K562 (cell line): ENCODE measurements around the gene FIZ1. TPM values are rescaled to one million over a fixed set of nuclear protein-coding genes. Genes with fewer than 3 reads are reported as not detected.
A peak's percentile ranks its signal among the peaks of the same experiment; 100 is the strongest.

Experiments
- ATAC-seq: fragments of 200-7000 bp; cut with Tn5 transposase; 3 replicates; pipeline ENCODE4 v1.9.1; 2020; ENCODE audit warnings: moderate library complexity
- BruUV-seq: library from RNA; stranded (reverse); fragments of 400-500 nt; replicated peaks from 2 replicates; lab custom pipeline; 2021; lab: Mats Ljungman, UMichigan
- CTCF ChIA-PET: fragments of 300-600 bp; formaldehyde crosslinking; extraction: SDS; loops from one replicate; lab custom pipeline; 2021; ENCODE audit warnings: low intra/inter-chr PET ratio; lab: Yijun Ruan, JAX
- POLR2A ChIA-PET: fragments of 300-600, 350-650 bp; sonication (Branson Sonifier 250); formaldehyde crosslinking; extraction: SDS; loops from one replicate; lab custom pipeline; 2021; ENCODE audit warnings: antibody characterized with exemption, inconsistent platforms; lab: Yijun Ruan, JAX
- DNase-seq, 4 experiments: peaks; one replicate each; pipeline versions ENCODE4 v3.0.0 to v3.0.0-alpha.2; 2011 to 2018; ENCODE audit warnings: low spot score in 3 of 4, mixed read lengths in 3 of 4; ENCODE audit errors: extremely low read depth in 1 of 4
- FAIRE-seq: peaks from 2 replicates; lab custom pipeline; 2011; peaks lifted over from hg19 to GRCh38; lab: Jason Lieb, UNC
- H2AFZ ChIP-seq: 2 replicates; pipeline ENCODE4 v1.6.0; 2011; ENCODE audit warnings: low read depth, low read length, control low read depth, inconsistent platforms
- H3K27ac ChIP-seq: fragments of 200-600 bp; 3 replicates; pipeline ENCODE4 v1.8.0; 2011; ENCODE audit warnings: low read depth, mild to moderate bottlenecking, control low read depth, inconsistent platforms, low read length, moderate library complexity, mixed read lengths; ENCODE audit errors: extremely low read depth
- H3K27me3 ChIP-seq, 2 experiments: fragments of 300-600 bp in 1 of 2; 2 replicates in 1 of 2; 3 replicates in 1 of 2; pipeline versions ENCODE4 v1.6.0 to v1.8.0; 2011; ENCODE audit warnings: inconsistent platforms in 2 of 2, low read length in 2 of 2, mild to moderate bottlenecking in 1 of 2, mixed read lengths in 1 of 2, moderate library complexity in 1 of 2; ENCODE audit not compliant: control insufficient read depth in 2 of 2, insufficient read depth in 2 of 2
- H3K36me3 ChIP-seq: fragments of 300-600 bp; 3 replicates; pipeline ENCODE4 v1.8.0; 2011; ENCODE audit warnings: mild to moderate bottlenecking, low read length, inconsistent platforms; ENCODE audit not compliant: control insufficient read depth, insufficient read depth
- H3K4me1 ChIP-seq, 2 experiments: fragments of 200-600 bp in 1 of 2; replicated peaks in 1 of 2; 2 replicates in 1 of 2; 3 replicates in 1 of 2; pipeline versions ENCODE4 v1.5.1 to v1.8.0; 2011; ENCODE audit warnings: inconsistent platforms in 2 of 2, low read length in 2 of 2, mild to moderate bottlenecking in 1 of 2, mixed read lengths in 1 of 2, moderate library complexity in 1 of 2; ENCODE audit not compliant: control insufficient read depth in 2 of 2, insufficient read depth in 2 of 2
- H3K4me2 ChIP-seq: 2 replicates; pipeline ENCODE4 v1.6.1; 2011; ENCODE audit warnings: low read length, control low read depth, inconsistent platforms, mixed read lengths; ENCODE audit not compliant: insufficient read depth
- H3K4me3 ChIP-seq: fragments of 200-600 bp; sonication (generic), shearing (Covaris generic); 2 replicates; pipeline ENCODE4 v1.5.1; 2016; ENCODE audit warnings: control low read depth, inconsistent platforms
- H3K79me2 ChIP-seq: fragments of 200-600 bp; 3 replicates; pipeline ENCODE4 v1.8.0; 2011; ENCODE audit warnings: low read length, inconsistent platforms; ENCODE audit not compliant: control insufficient read depth, insufficient read depth
- H3K9ac ChIP-seq, 2 experiments: 2 replicates each; pipeline versions ENCODE4 v1.6.0 to v1.6.1; 2011; ENCODE audit warnings: low read depth in 2 of 2, low read length in 2 of 2, control low read depth in 1 of 2, inconsistent platforms in 1 of 2, mild to moderate bottlenecking in 1 of 2, mixed read lengths in 1 of 2; ENCODE audit not compliant: insufficient read depth in 1 of 2
- H3K9me1 ChIP-seq: one replicate; pipeline ENCODE4 v1.6.0; 2011; ENCODE audit warnings: inconsistent platforms, mild to moderate bottlenecking, low read length, moderate library complexity; ENCODE audit not compliant: control insufficient read depth, insufficient read depth
- H3K9me3 ChIP-seq: replicated peaks from 2 replicates; pipeline ENCODE4 v1.5.1; 2011; ENCODE audit warnings: low read depth, low read length, inconsistent platforms; ENCODE audit not compliant: control insufficient read depth, insufficient read depth
- H4K20me1 ChIP-seq: replicated peaks from 2 replicates; pipeline ENCODE4 v1.6.1; 2011; ENCODE audit warnings: low read length, inconsistent platforms, mixed read lengths; ENCODE audit not compliant: control insufficient read depth, insufficient read depth
- ETV1 ChIP-seq: fragments of 450-650 bp; conservative IDR thresholded peaks from 2 replicates; pipeline ENCODE4 v1.6.1; 2016; ENCODE audit warnings: missing genetic modification characterization, control low read depth, low read depth, missing compliant biosample characterization
- HDAC6 ChIP-seq: IDR thresholded peaks from 2 replicates; pipeline ENCODE4 v1.6.1; 2012; ENCODE audit warnings: low read depth, mild to moderate bottlenecking, control low read depth, inconsistent platforms, low read length, moderate library complexity
- KDM1A ChIP-seq, 2 experiments: fragments of 450-650 bp; IDR thresholded peaks; 2 replicates each; pipeline ENCODE4 v1.6.1; 2016; ENCODE audit warnings: mild to moderate bottlenecking in 2 of 2
- MEF2A ChIP-seq: IDR thresholded peaks from 2 replicates; pipeline ENCODE4 v1.6.1; 2011; ENCODE audit warnings: low read depth, mild to moderate bottlenecking, low read length, moderate library complexity; ENCODE audit not compliant: control insufficient read depth
- WGBS: fragments of 100-300 bp; shearing (Covaris generic); methylation state at CpG from one replicate; pipeline ENCODE4 v1.1.6; 2016; ENCODE audit warnings: low coverage, mixed read lengths; ENCODE audit not compliant: insufficient coverage; ENCODE audit errors: missing lambda C conversion rate; 5-methylcytosine and 5-hydroxymethylcytosine counted together
- in situ Hi-C: fragments of 300-500 bp; cut with MboI; formaldehyde crosslinking; loops from 4 replicates; pipeline ENCODE4 v1.15.0; 2018; ENCODE audit warnings: inconsistent platforms, mixed read lengths
- intact Hi-C: fragments of 100-400 bp; cut with micrococcal nuclease; formaldehyde crosslinking; loops from 2 replicates; pipeline ENCODE4 v1.14.2; 2022
- polyA plus RNA-seq, 8 experiments: library from polyadenylated mRNA; depleted of rRNA in 4 of 8; stranded (reverse) in 5 of 8; unstranded in 3 of 8; fragments of >200 nt; fragmentation: Nextera tagmentation in 2 of 8; fragmentation: Illumina TruSeq in 1 of 8; extraction: Ambion mirVana in 2 of 8; extraction: Trizol in 1 of 8; gene quantifications; 2 replicates each; pipeline versions ENCODE4 v1.2.1 to v1.2.3, GENCODE V29; 2011 to 2014; ENCODE audit warnings: inconsistent platforms in 1 of 8, missing spikeins in 1 of 8
- total RNA-seq, 7 experiments: library from RNA; depleted of rRNA in 6 of 7; stranded (reverse); fragments of >200 nt in 6 of 7; fragmentation: Illumina TruSeq in 2 of 7; extraction: Trizol in 2 of 7; gene quantifications; 2 replicates each; pipeline versions ENCODE4 v1.2.1 to v1.2.3, GENCODE V29; 2011 to 2021; ENCODE audit warnings: low replicate concordance in 1 of 7

FIZ1 gene
- total and polyA plus RNA-seq, 9 of the 15 experiments (the other 6 are each of a cell fraction or from before 2014, with no cell fraction given), result 0.79 to 17.5 (median 5.5) TPM

GRCh38 chr19:55552620-55553019 is 46.7 kb downstream of the FIZ1 start:
- ATAC-seq, result no peak
- BruUV-seq, result no TSS peak
- Histone ChIP-seq H3K79me2 (no peaks in the 10 kb centered on the region), H2AFZ (no peak overlapping the region), H3K27ac (no peak overlapping the region), H3K4me2 (no peak overlapping the region), H3K36me3 (no peaks in the 10 kb centered on the region), H3K27me3 (peaks cover 3 to 11% of the 10 kb centered on the region in 2 experiments; a peak in 3 of 5 replicates), H3K9me3 (no peaks in the 10 kb centered on the region), H3K9ac (no peak overlapping the region), H3K9me1 (no peaks in the 10 kb centered on the region), H4K20me1 (no peaks in the 10 kb centered on the region), H3K4me1 (peaks cover 8 to 12% of the 10 kb centered on the region in 2 experiments; a peak in 4 of 5 replicates), H3K4me3 (no peak overlapping the region)
- no peak for FAIRE-seq
- 10% methylated on average over 13 of the region's 13 CpGs for WGBS
- intact Hi-C loops, result no loop called here
- TF ChIP-seq MEF2A, result no peak
- 0 out of 4 replicates have a peak, but pooled peaks of 1 of the 2 experiments have one; percentile 14 for TF ChIP-seq KDM1A (IDR thresholded peaks at IDR 0.05)
- DNase-seq, result no peak
- POLR2A ChIA-PET, result interaction anchor here (0.7 to 1.0 kb wide), 2 partner anchors 23 to 1776 kb away, joined by 3 read pairs; no protein-coding TSS in a partner anchor
- in situ Hi-C loops, result no loop called here
- CTCF ChIA-PET, result no interaction called here

- intact Hi-C loops, result no loop called here
- CTCF ChIA-PET, result no interaction called here
- no TSS peak for BruUV-seq
- H4K20me1 ChIP-seq, result no peaks in the 10 kb centered on the region
- TF ChIP-seq ETV1 (tag) (no peak), HDAC6 (no peak)
- TF ChIP-seq, all 486 proteins: peak for 0
- DNase-seq (no peak), FAIRE-seq (no peak), ATAC-seq (no peak)
- no peaks in the 10 kb centered on the region for H3K36me3 ChIP-seq
- H2AFZ ChIP-seq, result no peak overlapping the region
- in situ Hi-C loops, result no loop called here
- H3K9me3 ChIP-seq, result no peaks in the 10 kb centered on the region
- H3K27ac ChIP-seq, result no peak overlapping the region
- no peak overlapping the region for H3K4me2 ChIP-seq
- peaks cover under 1 to 8% of the 10 kb centered on the region in 2 experiments; a peak in 3 of 5 replicates for H3K27me3 ChIP-seq
- peaks cover 13 to 17% of the 10 kb centered on the region in 2 experiments for H3K4me1 ChIP-seq
- no peaks in the 10 kb centered on the region for H3K9me1 ChIP-seq
- no peaks in the 10 kb centered on the region for H3K79me2 ChIP-seq
- POLR2A ChIA-PET, result interaction anchor here (0.8 kb wide), 1 partner anchor 28 kb away, joined by 3 read pairs; no protein-coding TSS in a partner anchor
- no peak overlapping the region for H3K4me3 ChIP-seq
- H3K9ac ChIP-seq, result no peak overlapping the region
- WGBS, result 39% methylated on average over 5 of the region's 5 CpGs
Observed at GRCh38 chr19:55552206-55552605, 47.1 kb downstream of the FIZ1 start.
